ENCODE results near the gene RPL13A. TPM values are rescaled to one million over a fixed set of nuclear protein-coding genes. Genes with fewer than 3 reads are reported as not detected.

The RPL13A gene
- total and polyA plus RNA-seq, 2 of the 13 experiments (the other 11 are each of a cell fraction or from before 2014, with no cell fraction given): 2,601 to 3,407 TPM

DNA sequence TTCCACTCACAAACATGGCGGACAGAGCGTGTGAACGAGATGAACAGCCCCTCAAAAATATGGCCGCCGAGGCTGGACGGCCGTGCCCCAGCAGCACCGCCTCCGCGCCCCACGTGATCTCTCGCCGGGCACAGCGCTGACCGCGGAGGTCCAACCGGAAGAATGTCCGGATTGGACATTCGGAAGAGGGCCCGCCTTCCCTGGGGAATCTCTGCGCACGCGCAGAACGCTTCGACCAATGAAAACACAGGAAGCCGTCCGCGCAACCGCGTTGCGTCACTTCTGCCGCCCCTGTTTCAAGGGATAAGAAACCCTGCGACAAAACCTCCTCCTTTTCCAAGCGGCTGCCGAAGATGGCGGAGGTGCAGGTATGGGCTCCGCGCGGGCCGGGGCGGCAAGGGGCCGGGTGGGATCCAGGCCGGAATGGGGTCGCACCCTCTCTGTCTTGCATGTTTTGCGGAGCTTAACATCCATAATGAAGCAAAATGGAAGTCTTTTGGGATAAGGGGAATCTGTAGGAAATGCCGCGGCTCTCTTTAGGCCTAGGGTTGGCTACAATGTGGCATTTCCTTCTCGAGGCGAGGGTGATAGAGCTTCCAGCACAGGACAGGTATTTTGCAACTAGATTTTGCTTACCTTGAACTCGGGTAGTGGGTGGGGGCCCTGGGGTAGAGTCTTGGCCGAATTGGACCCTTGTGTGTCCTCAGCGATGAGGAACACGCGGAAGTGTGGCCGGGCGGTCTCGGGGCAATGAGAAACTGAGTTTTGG, at the start of gene RPL13A (continued):
- no peak; the same call in 1 of the 2 replicates for TF ChIP-seq ZNF256 (CRISPR knock-in tag; conservative IDR thresholded peaks at IDR 0.05)
- 0 out of 2 replicates have a peak, but pooled peaks have one; percentile 39 for TF ChIP-seq ZSCAN25 (CRISPR knock-in tag; IDR thresholded peaks at IDR 0.05)
- TF ChIP-seq, protein P1, sequence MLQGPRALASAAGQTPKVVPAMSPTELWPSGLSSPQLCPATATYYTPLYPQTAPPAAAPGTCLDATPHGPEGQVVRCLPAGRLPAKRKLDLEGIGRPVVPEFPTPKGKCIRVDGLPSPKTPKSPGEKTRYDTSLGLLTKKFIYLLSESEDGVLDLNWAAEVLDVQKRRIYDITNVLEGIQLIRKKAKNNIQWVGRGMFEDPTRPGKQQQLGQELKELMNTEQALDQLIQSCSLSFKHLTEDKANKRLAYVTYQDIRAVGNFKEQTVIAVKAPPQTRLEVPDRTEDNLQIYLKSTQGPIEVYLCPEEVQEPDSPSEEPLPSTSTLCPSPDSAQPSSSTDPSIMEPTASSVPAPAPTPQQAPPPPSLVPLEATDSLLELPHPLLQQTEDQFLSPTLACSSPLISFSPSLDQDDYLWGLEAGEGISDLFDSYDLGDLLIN (CRISPR knock-in tag; IDR thresholded peaks at IDR 0.05; ENCODE audit: borderline replicate concordance): no peak
- no peak for TF ChIP-seq SETDB1 (CRISPR knock-in tag; IDR thresholded peaks at IDR 0.05; ENCODE audit: borderline replicate concordance)
- peak; percentile 45; the same call in 1 of the 2 replicates for TF ChIP-seq FOXJ3 (CRISPR knock-in tag; IDR thresholded peaks at IDR 0.05; ENCODE audit: borderline replicate concordance)
- TF ChIP-seq ZNF430 (CRISPR knock-in tag; IDR thresholded peaks at IDR 0.05): peak; percentile 98
- TF ChIP-seq XBP1 (CRISPR knock-in tag; IDR thresholded peaks at IDR 0.05): peak; percentile 77; the same call in 1 of the 2 replicates
- TF ChIP-seq, protein P2, sequence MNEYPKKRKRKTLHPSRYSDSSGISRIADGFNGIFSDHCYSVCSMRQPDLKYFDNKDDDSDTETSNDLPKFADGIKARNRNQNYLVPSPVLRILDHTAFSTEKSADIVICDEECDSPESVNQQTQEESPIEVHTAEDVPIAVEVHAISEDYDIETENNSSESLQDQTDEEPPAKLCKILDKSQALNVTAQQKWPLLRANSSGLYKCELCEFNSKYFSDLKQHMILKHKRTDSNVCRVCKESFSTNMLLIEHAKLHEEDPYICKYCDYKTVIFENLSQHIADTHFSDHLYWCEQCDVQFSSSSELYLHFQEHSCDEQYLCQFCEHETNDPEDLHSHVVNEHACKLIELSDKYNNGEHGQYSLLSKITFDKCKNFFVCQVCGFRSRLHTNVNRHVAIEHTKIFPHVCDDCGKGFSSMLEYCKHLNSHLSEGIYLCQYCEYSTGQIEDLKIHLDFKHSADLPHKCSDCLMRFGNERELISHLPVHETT (CRISPR knock-in tag; conservative IDR thresholded peaks at IDR 0.05): peak; percentile 65
- TF ChIP-seq ZNF296 (CRISPR knock-in tag; conservative IDR thresholded peaks at IDR 0.05): no peak
- TF ChIP-seq JARID2 (CRISPR knock-in tag; IDR thresholded peaks at IDR 0.05; ENCODE audit: insufficient replicate concordance): no peak
- peak; percentile 99 for TF ChIP-seq HOXA3 (CRISPR knock-in tag; IDR thresholded peaks at IDR 0.05)
- TF ChIP-seq PPARG (CRISPR knock-in tag; conservative IDR thresholded peaks at IDR 0.05): 0 out of 2 replicates have a peak, but pooled peaks have one; percentile 35
- TF ChIP-seq, protein P3, sequence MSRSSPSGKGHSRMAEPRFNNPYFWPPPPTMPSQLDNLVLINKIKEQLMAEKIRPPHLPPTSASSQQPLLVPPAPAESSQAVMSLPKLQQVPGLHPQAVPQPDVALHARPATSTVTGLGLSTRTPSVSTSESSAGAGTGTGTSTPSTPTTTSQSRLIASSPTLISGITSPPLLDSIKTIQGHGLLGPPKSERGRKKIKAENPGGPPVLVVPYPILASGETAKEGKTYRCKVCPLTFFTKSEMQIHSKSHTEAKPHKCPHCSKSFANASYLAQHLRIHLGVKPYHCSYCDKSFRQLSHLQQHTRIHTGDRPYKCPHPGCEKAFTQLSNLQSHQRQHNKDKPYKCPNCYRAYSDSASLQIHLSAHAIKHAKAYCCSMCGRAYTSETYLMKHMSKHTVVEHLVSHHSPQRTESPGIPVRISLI (CRISPR knock-in tag; IDR thresholded peaks at IDR 0.05; ENCODE audit: borderline replicate concordance): no peak
- TF ChIP-seq, protein P4, sequence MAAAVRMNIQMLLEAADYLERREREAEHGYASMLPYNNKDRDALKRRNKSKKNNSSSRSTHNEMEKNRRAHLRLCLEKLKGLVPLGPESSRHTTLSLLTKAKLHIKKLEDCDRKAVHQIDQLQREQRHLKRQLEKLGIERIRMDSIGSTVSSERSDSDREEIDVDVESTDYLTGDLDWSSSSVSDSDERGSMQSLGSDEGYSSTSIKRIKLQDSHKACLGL (CRISPR knock-in tag; IDR thresholded peaks at IDR 0.05): 0 out of 2 replicates have a peak, but pooled peaks have one; percentile 49
- TF ChIP-seq, protein P5, sequence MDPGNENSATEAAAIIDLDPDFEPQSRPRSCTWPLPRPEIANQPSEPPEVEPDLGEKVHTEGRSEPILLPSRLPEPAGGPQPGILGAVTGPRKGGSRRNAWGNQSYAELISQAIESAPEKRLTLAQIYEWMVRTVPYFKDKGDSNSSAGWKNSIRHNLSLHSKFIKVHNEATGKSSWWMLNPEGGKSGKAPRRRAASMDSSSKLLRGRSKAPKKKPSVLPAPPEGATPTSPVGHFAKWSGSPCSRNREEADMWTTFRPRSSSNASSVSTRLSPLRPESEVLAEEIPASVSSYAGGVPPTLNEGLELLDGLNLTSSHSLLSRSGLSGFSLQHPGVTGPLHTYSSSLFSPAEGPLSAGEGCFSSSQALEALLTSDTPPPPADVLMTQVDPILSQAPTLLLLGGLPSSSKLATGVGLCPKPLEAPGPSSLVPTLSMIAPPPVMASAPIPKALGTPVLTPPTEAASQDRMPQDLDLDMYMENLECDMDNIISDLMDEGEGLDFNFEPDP (CRISPR knock-in tag; conservative IDR thresholded peaks at IDR 0.05): no peak
- peak; percentile 72 for TF ChIP-seq BORCS8-MEF2B (CRISPR knock-in tag; IDR thresholded peaks at IDR 0.05)
- no peak for TF ChIP-seq GPN1 (CRISPR knock-in tag; IDR thresholded peaks at IDR 0.05; ENCODE audit: borderline replicate concordance)
- TF ChIP-seq, protein P6, sequence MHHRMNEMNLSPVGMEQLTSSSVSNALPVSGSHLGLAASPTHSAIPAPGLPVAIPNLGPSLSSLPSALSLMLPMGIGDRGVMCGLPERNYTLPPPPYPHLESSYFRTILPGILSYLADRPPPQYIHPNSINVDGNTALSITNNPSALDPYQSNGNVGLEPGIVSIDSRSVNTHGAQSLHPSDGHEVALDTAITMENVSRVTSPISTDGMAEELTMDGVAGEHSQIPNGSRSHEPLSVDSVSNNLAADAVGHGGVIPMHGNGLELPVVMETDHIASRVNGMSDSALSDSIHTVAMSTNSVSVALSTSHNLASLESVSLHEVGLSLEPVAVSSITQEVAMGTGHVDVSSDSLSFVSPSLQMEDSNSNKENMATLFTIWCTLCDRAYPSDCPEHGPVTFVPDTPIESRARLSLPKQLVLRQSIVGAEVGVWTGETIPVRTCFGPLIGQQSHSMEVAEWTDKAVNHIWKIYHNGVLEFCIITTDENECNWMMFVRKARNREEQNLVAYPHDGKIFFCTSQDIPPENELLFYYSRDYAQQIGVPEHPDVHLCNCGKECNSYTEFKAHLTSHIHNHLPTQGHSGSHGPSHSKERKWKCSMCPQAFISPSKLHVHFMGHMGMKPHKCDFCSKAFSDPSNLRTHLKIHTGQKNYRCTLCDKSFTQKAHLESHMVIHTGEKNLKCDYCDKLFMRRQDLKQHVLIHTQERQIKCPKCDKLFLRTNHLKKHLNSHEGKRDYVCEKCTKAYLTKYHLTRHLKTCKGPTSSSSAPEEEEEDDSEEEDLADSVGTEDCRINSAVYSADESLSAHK (CRISPR knock-in tag; IDR thresholded peaks at IDR 0.05; ENCODE audit: borderline replicate concordance): no peak
- TF ChIP-seq ZNF501 (CRISPR knock-in tag; IDR thresholded peaks at IDR 0.05): peak; percentile 78; the same call in 1 of the 2 replicates
- 0 out of 2 replicates have a peak, but pooled peaks have one; percentile 83 for TF ChIP-seq ZFP1 (CRISPR knock-in tag; IDR thresholded peaks at IDR 0.05)

Measured in HepG2 (cell line).